Measurements from ENCODE around the gene JAG1. TPM values are rescaled to one million over a fixed set of nuclear protein-coding genes. Genes with fewer than 3 reads are reported as not detected.
A peak's percentile ranks its signal among the peaks of the same experiment; 100 is the strongest.

Gene JAG1
- total and polyA plus RNA-seq, 4 donors, result 11.9 to 70.3 (median 46.8) TPM

GRCh38 chr20:10662661-10663458 is 10.9 kb downstream of the JAG1 start:
- Histone ChIP-seq H3K4me1 (ENCODE audit: control insufficient read depth in 5 of 5, insufficient read depth in 5 of 5, low read length in 5 of 5) (peaks cover 6 to 35% (median 19%) of the 10 kb centered on the region in 5 donors), H3K4me3 (no peak overlapping the region), H3K27ac (ENCODE audit: low read depth in 1 of 2, low read length in 1 of 2) (peak overlapping the region in 1 of 2 donors; percentile 21), H3K36me3 (ENCODE audit: control insufficient read depth in 4 of 4, insufficient read depth in 4 of 4, low read length in 4 of 4) (peaks cover 0 to 44% (median 36%) of the 10 kb centered on the region in 4 donors), H3K9me3 (ENCODE audit: control insufficient read depth in 4 of 4, insufficient read depth in 3 of 4, low read length in 3 of 4) (no peaks in the 10 kb centered on the region), H3K9ac (ENCODE audit: insufficient read depth in 1 of 2, low read length in 2 of 2) (no peak overlapping the region), H3K27me3 (ENCODE audit: control insufficient read depth in 3 of 3, insufficient read depth in 3 of 3, low read length in 2 of 3) (no peaks in the 10 kb centered on the region)
- no peak for DNase-seq
- TF ChIP-seq CTCF (IDR thresholded peaks at IDR 0.05; ENCODE audit: control extremely low read depth, extremely low read depth), result no peak
- whole genome bisulfite sequencing, 2 donors, result 72 to 76% methylated on average over 10 of the region's 10 CpGs
- ATAC-seq (ENCODE audit: insufficient read depth, low FRiP score), result no peak

- Histone ChIP-seq H3K27me3 (ENCODE audit: control insufficient read depth in 3 of 3, insufficient read depth in 3 of 3, low read length in 2 of 3) (no peaks in the 10 kb centered on the region), H3K4me3 (no peak overlapping the region), H3K36me3 (ENCODE audit: control insufficient read depth in 4 of 4, insufficient read depth in 4 of 4, low read length in 4 of 4) (peaks cover 0 to 44% (median 37%) of the 10 kb centered on the region in 4 donors), H3K9me3 (ENCODE audit: control insufficient read depth in 4 of 4, insufficient read depth in 3 of 4, low read length in 3 of 4) (no peaks in the 10 kb centered on the region), H3K27ac (ENCODE audit: low read depth in 1 of 2, low read length in 1 of 2) (peak overlapping the region in 1 of 2 donors; percentile 21), H3K4me1 (ENCODE audit: control insufficient read depth in 5 of 5, insufficient read depth in 5 of 5, low read length in 5 of 5) (peaks cover 6 to 35% (median 19%) of the 10 kb centered on the region in 5 donors), H3K9ac (ENCODE audit: insufficient read depth in 1 of 2, low read length in 2 of 2) (no peak overlapping the region)
- no peak for ATAC-seq (ENCODE audit: insufficient read depth, low FRiP score)
- no peak for DNase-seq
- TF ChIP-seq CTCF (IDR thresholded peaks at IDR 0.05; ENCODE audit: control extremely low read depth, extremely low read depth), result no peak
- WGBS, 2 donors, result 78 to 90% methylated on average over 5 of the region's 5 CpGs
Measured at GRCh38 chr20:10662151-10662550, 11.6 kb downstream of the JAG1 start.

GRCh38 chr20:10661261-10661660 is 12.5 kb downstream of the JAG1 start:
- Histone ChIP-seq H3K4me1 (ENCODE audit: control insufficient read depth in 5 of 5, insufficient read depth in 5 of 5, low read length in 5 of 5) (peaks cover 6 to 30% (median 14%) of the 10 kb centered on the region in 5 donors), H3K9me3 (ENCODE audit: control insufficient read depth in 4 of 4, insufficient read depth in 3 of 4, low read length in 3 of 4) (no peaks in the 10 kb centered on the region), H3K27ac (ENCODE audit: low read depth in 1 of 2, low read length in 1 of 2) (peak overlapping the region in 1 of 2 donors; percentile 54), H3K4me3 (no peak overlapping the region), H3K27me3 (ENCODE audit: control insufficient read depth in 3 of 3, insufficient read depth in 3 of 3, low read length in 2 of 3) (no peaks in the 10 kb centered on the region), H3K36me3 (ENCODE audit: control insufficient read depth in 4 of 4, insufficient read depth in 4 of 4, low read length in 4 of 4) (peaks cover 0 to 49% (median 37%) of the 10 kb centered on the region in 4 donors), H3K9ac (ENCODE audit: insufficient read depth in 1 of 2, low read length in 2 of 2) (no peak overlapping the region)
- DNase-seq (peak in 1 of 3 donors; percentile 22), ATAC-seq (ENCODE audit: insufficient read depth, low FRiP score) (no peak)
- no peak for TF ChIP-seq CTCF (IDR thresholded peaks at IDR 0.05; ENCODE audit: control extremely low read depth, extremely low read depth)
- WGBS, 2 donors, result 77 to 92% methylated on average over 4 of the region's 4 CpGs
